ENCODE data around the gene PTGER2.

The PTGER2 gene

GRCh38 chr14:52342849-52343596 lies 28.9 kb downstream of the PTGER2 start:
- no peak for DNase-seq

GRCh38 chr14:52346778-52347177 lies 32.7 kb downstream of the PTGER2 start:
- DNase-seq: no peak

- no peak for DNase-seq
Observed at GRCh38 chr14:52348279-52348678, 34.2 kb downstream of the PTGER2 start.

- no peak for DNase-seq
Observed at GRCh38 chr14:52348776-52349175, 34.7 kb downstream of the PTGER2 start.

- no peak for DNase-seq
Observed at GRCh38 chr14:52349731-52350130, 35.6 kb downstream of the PTGER2 start.

GRCh38 chr14:52350445-52350844 lies 36.3 kb downstream of the PTGER2 start:
- no peak for DNase-seq

- no peak for DNase-seq
Observed at GRCh38 chr14:52351233-52352060, 37.3 kb downstream of the PTGER2 start.

- DNase-seq: no peak
Observed at GRCh38 chr14:52352061-52352491, 38.0 kb downstream of the PTGER2 start.

- no peak for DNase-seq
Observed at GRCh38 chr14:52352569-52352968, 38.5 kb downstream of the PTGER2 start.

- no peak for DNase-seq
Observed at GRCh38 chr14:52354242-52354641, 40.1 kb downstream of the PTGER2 start.

- DNase-seq: no peak
Observed at GRCh38 chr14:52355016-52355431, 40.9 kb downstream of the PTGER2 start.

GRCh38 chr14:52355526-52355925 lies 41.4 kb downstream of the PTGER2 start:
- DNase-seq: no peak

- DNase-seq: peak; percentile 66
Observed at GRCh38 chr14:52356025-52356424, 41.9 kb downstream of the PTGER2 start.

GRCh38 chr14:52360831-52361230 lies 46.7 kb downstream of the PTGER2 start:
- no peak for DNase-seq

GRCh38 chr14:52363041-52363704 lies 49.1 kb downstream of the PTGER2 start:
- no peak for DNase-seq

- no peak for DNase-seq
Observed at GRCh38 chr14:52363961-52364360, 49.8 kb downstream of the PTGER2 start.

GRCh38 chr14:52365071-52365470 lies 51.0 kb downstream of the PTGER2 start:
- DNase-seq: no peak

- DNase-seq: no peak
Observed at GRCh38 chr14:52366796-52367315, 52.7 kb downstream of the PTGER2 start.

- DNase-seq: no peak
Observed at GRCh38 chr14:52369305-52369801, 55.2 kb downstream of the PTGER2 start.

- DNase-seq: no peak
Observed at GRCh38 chr14:52370406-52370935, 56.4 kb downstream of the PTGER2 start.

GRCh38 chr14:52377940-52378339 lies 63.8 kb downstream of the PTGER2 start:
- DNase-seq: no peak

Data from SHP77 treated with DMSO at 0.1 percent for 48 hours (cell line).